Neural crest cell (in vitro differentiated cells): Measurements from ENCODE around the gene LRRC1. TPM values are rescaled to one million over a fixed set of nuclear protein-coding genes. Genes with fewer than 3 reads are reported as not detected.
A peak's percentile ranks its signal among the peaks of the same experiment; 100 is the strongest.
"Not testable (repeated sequence)": the region's sequence is repeated elsewhere in the genome, so short reads cannot be mapped to it uniquely, and the experiment has no call there.

Experiments
- DNase-seq: peaks from one replicate; pipeline ENCODE4 v3.0.0; 2021; ENCODE audit warnings: low read depth, mixed read lengths, low spot score
- H3K27ac Mint-ChIP-seq: one replicate; pipeline ENCODE4 v1.8.0; 2021; ENCODE audit warnings: mild to moderate bottlenecking, mixed read lengths; ENCODE audit not compliant: unreplicated experiment
- H3K27me3 Mint-ChIP-seq: 2 replicates; pipeline ENCODE4 v1.8.0; 2021; ENCODE audit warnings: low read depth, mild to moderate bottlenecking, mixed read lengths
- H3K36me3 Mint-ChIP-seq: 2 replicates; pipeline ENCODE4 v1.8.0; 2021; ENCODE audit warnings: low read depth, mild to moderate bottlenecking, mixed read lengths
- H3K4me1 Mint-ChIP-seq: 2 replicates; pipeline ENCODE4 v1.8.0; 2021; ENCODE audit warnings: mixed read lengths
- H3K4me3 Mint-ChIP-seq: one replicate; pipeline ENCODE4 v1.8.0; 2021; ENCODE audit warnings: mild to moderate bottlenecking, mixed read lengths
- H3K9me3 Mint-ChIP-seq: 2 replicates; pipeline ENCODE4 v1.8.0; 2021; ENCODE audit warnings: mixed read lengths
- CTCF ChIP-seq: fragments of 200-600 bp; sonication (generic); conservative IDR thresholded peaks from 2 replicates; pipeline ENCODE4 v1.5.0; 2021; ENCODE audit warnings: antibody characterized with exemption, mild to moderate bottlenecking
- total RNA-seq: library from RNA; stranded (reverse); gene quantifications from 2 replicates; pipeline ENCODE4 v1.2.1, GENCODE V29; 2021

Gene LRRC1
- total RNA-seq, 1 donor from 2014 or later: 6.6 TPM

- Mint-ChIP-seq H3K4me1 (peaks cover 5% of the 10 kb centered on the region), H3K36me3 (peaks cover 13% of the 10 kb centered on the region), H3K4me3 (no peak overlapping the region), H3K9me3 (peaks cover 6% of the 10 kb centered on the region), H3K27me3 (no peaks in the 10 kb centered on the region), H3K27ac (no peak overlapping the region)
- no peak for DNase-seq
- no peak for TF ChIP-seq CTCF
These were observed 21.6 kb upstream of the LRRC1 start for GRCh38 chr6:53773044-53773696.

- H3K9me3 Mint-ChIP-seq: peaks cover 11% of the 10 kb centered on the region
- H3K4me3 Mint-ChIP-seq, H3K27ac Mint-ChIP-seq, H3K4me1 Mint-ChIP-seq, H3K27me3 Mint-ChIP-seq, DNase-seq: not testable (repeated sequence)
- H3K36me3 Mint-ChIP-seq: peaks cover 16% of the 10 kb centered on the region
These were observed 18.7 kb upstream of the LRRC1 start for GRCh38 chr6:53776152-53776551.

GRCh38 chr6:53784991-53785390 is 9.8 kb upstream of the LRRC1 start:
- not testable (repeated sequence) for H3K36me3 Mint-ChIP-seq, H3K27me3 Mint-ChIP-seq, DNase-seq, H3K4me3 Mint-ChIP-seq, H3K4me1 Mint-ChIP-seq, H3K27ac Mint-ChIP-seq
- H3K9me3 Mint-ChIP-seq: peaks cover 12% of the 10 kb centered on the region

GRCh38 chr6:53786832-53787231 is 8.0 kb upstream of the LRRC1 start:
- H3K4me3 Mint-ChIP-seq: no peak overlapping the region
- H3K27me3 Mint-ChIP-seq: no peaks in the 10 kb centered on the region
- peaks cover 7% of the 10 kb centered on the region for H3K9me3 Mint-ChIP-seq
- H3K4me1 Mint-ChIP-seq: no peaks in the 10 kb centered on the region
- no peak for TF ChIP-seq CTCF
- no peak overlapping the region for H3K27ac Mint-ChIP-seq
- peaks cover 7% of the 10 kb centered on the region for H3K36me3 Mint-ChIP-seq
- DNase-seq: no peak

- TF ChIP-seq CTCF: no peak
- Mint-ChIP-seq H3K4me3 (peak overlapping the region; percentile 18), H3K36me3 (peaks cover 7% of the 10 kb centered on the region), H3K9me3 (peaks cover 4% of the 10 kb centered on the region), H3K4me1 (peaks cover 16% of the 10 kb centered on the region), H3K27ac (no peak overlapping the region), H3K27me3 (peaks cover 12% of the 10 kb centered on the region)
- no peak for DNase-seq
These were observed 3.9 kb upstream of the LRRC1 start for GRCh38 chr6:53790886-53791285.

- TF ChIP-seq CTCF: no peak
- peaks cover 4% of the 10 kb centered on the region for H3K9me3 Mint-ChIP-seq
- H3K4me1 Mint-ChIP-seq: peaks cover 26% of the 10 kb centered on the region
- peak overlapping the region; percentile 54 for H3K4me3 Mint-ChIP-seq
- no peak overlapping the region for H3K27ac Mint-ChIP-seq
- peaks cover 23% of the 10 kb centered on the region for H3K27me3 Mint-ChIP-seq
- DNase-seq: no peak
- peaks cover 7% of the 10 kb centered on the region for H3K36me3 Mint-ChIP-seq
These were observed 2.8 kb upstream of the LRRC1 start for GRCh38 chr6:53792016-53792415.
